ENCODE measurements around the gene CAMTA1.

GRCh38 chr1:6783936-6784559 is 1.2 kb upstream of the CAMTA1 start:
- no peak for TF ChIP-seq CTCF (IDR thresholded peaks at IDR 0.05; ENCODE audit: low read depth, low read length, missing input control)
- TF ChIP-seq REST (IDR thresholded peaks at IDR 0.05), result no peak
- TF ChIP-seq EGR1 (IDR thresholded peaks at IDR 0.05; ENCODE audit: low read depth in 2 of 2), result peak in 1 of 2 donors; percentile 41
- no peak for TF ChIP-seq ZBTB33 (IDR thresholded peaks at IDR 0.05)
- TF ChIP-seq GABPA (IDR thresholded peaks at IDR 0.05 in 1 of 2, conservative IDR thresholded peaks at IDR 0.05 in 1 of 2), result no peak
- TF ChIP-seq SP1 (IDR thresholded peaks at IDR 0.05), result no peak
- no peak for TF ChIP-seq FOXA1 (IDR thresholded peaks at IDR 0.05)
- TF ChIP-seq NR2F2 (IDR thresholded peaks at IDR 0.05), result no peak
- no peak for TF ChIP-seq HNF4G (IDR thresholded peaks at IDR 0.05)
- no peak for TF ChIP-seq JUND (IDR thresholded peaks at IDR 0.05)

All from liver (tissue), 3 donors.